CD8-positive, alpha-beta memory T cell (primary cell): ENCODE results near the gene ZNF688. TPM values are rescaled to one million over a fixed set of nuclear protein-coding genes. Genes with fewer than 3 reads are reported as not detected.
"Not testable (repeated sequence)": the region's sequence is repeated elsewhere in the genome, so short reads cannot be mapped to it uniquely, and the experiment has no call there.

Source experiments
- CTCF ChIA-PET: fragments of 350-600 bp; sonication (Branson Sonifier 250); formaldehyde crosslinking; loops from one replicate; lab custom pipeline; 2021; ENCODE audit warnings: antibody characterized with exemption; lab: Charles Lee
- POLR2A ChIA-PET: fragments of 350-600 bp; sonication (Branson Sonifier 250); formaldehyde crosslinking; loops from one replicate; lab custom pipeline; 2021; ENCODE audit warnings: antibody characterized with exemption; lab: Charles Lee
- DNase-seq, 5 donors: peaks; one replicate each; pipeline versions ENCODE4 v3.0.0 to v3.0.0-alpha.2; 2020 to 2022; ENCODE audit warnings: mixed read lengths in 1 of 5
- H3K27ac ChIP-seq: one replicate; pipeline ENCODE4 v1.7.0; 2013; ENCODE audit warnings: low read depth, mild to moderate bottlenecking, low read length, moderate library complexity
- H3K27me3 ChIP-seq: 2 replicates; pipeline ENCODE4 v1.7.0; 2013; ENCODE audit warnings: low read length, mild to moderate bottlenecking; ENCODE audit not compliant: insufficient read depth, poor library complexity, severe bottlenecking
- H3K36me3 ChIP-seq: 2 replicates; pipeline ENCODE4 v1.7.0; 2013; ENCODE audit warnings: mild to moderate bottlenecking, low read length, moderate library complexity; ENCODE audit not compliant: insufficient read depth
- H3K4me1 ChIP-seq: 2 replicates; pipeline ENCODE4 v1.7.0; 2013; ENCODE audit warnings: mild to moderate bottlenecking, low read length, moderate library complexity; ENCODE audit not compliant: insufficient read depth
- H3K4me3 ChIP-seq: 2 replicates; pipeline ENCODE4 v1.7.0; 2013; ENCODE audit warnings: mild to moderate bottlenecking, low read length
- H3K9me3 ChIP-seq: 2 replicates; pipeline ENCODE4 v1.7.0; 2013; ENCODE audit warnings: mild to moderate bottlenecking, low read length
- H3K27ac Mint-ChIP-seq, 8 donors: one replicate each; pipeline ENCODE4 v1.8.0; 2020 to 2021; ENCODE audit warnings: mixed read lengths in 8 of 8, mild to moderate bottlenecking in 6 of 8, inconsistent platforms in 3 of 8, moderate library complexity in 3 of 8
- H3K27me3 Mint-ChIP-seq, 2 donors: one replicate each; pipeline ENCODE4 v1.8.0; 2020 to 2021; ENCODE audit warnings: mixed read lengths in 2 of 2, mild to moderate bottlenecking in 1 of 2, moderate library complexity in 1 of 2
- H3K36me3 Mint-ChIP-seq, 3 donors: one replicate each; pipeline ENCODE4 v1.8.0; 2020 to 2021; ENCODE audit warnings: mixed read lengths in 3 of 3, inconsistent platforms in 1 of 3, mild to moderate bottlenecking in 1 of 3
- H3K4me1 Mint-ChIP-seq, 3 donors: one replicate each; pipeline ENCODE4 v1.8.0; 2020 to 2021; ENCODE audit warnings: mixed read lengths in 3 of 3, inconsistent platforms in 1 of 3, mild to moderate bottlenecking in 1 of 3
- H3K4me3 Mint-ChIP-seq, 7 donors: one replicate each; pipeline ENCODE4 v1.8.0; 2020 to 2021; ENCODE audit warnings: mixed read lengths in 7 of 7, mild to moderate bottlenecking in 6 of 7, moderate library complexity in 4 of 7, inconsistent platforms in 2 of 7
- H3K9me3 Mint-ChIP-seq, 5 donors: one replicate each; pipeline ENCODE4 v1.8.0; 2020 to 2022; ENCODE audit warnings: mixed read lengths in 5 of 5, mild to moderate bottlenecking in 3 of 5, moderate library complexity in 2 of 5, inconsistent platforms in 1 of 5
- polyA plus RNA-seq: library from polyadenylated mRNA; unstranded; fragments of 300-500 nt; fragmentation: Illumina TruSeq; gene quantifications from one replicate; pipeline ENCODE4 v1.2.3, GENCODE V29; 2021
- total RNA-seq, 2 experiments: library from RNA; stranded (reverse); gene quantifications; one replicate each; pipeline ENCODE4 v1.2.3, GENCODE V29; 2021

ZNF688 gene
- total and polyA plus RNA-seq, 3 experiments from 2014 or later, result 9.6 to 28.5 (median 10.8) TPM

DNA sequence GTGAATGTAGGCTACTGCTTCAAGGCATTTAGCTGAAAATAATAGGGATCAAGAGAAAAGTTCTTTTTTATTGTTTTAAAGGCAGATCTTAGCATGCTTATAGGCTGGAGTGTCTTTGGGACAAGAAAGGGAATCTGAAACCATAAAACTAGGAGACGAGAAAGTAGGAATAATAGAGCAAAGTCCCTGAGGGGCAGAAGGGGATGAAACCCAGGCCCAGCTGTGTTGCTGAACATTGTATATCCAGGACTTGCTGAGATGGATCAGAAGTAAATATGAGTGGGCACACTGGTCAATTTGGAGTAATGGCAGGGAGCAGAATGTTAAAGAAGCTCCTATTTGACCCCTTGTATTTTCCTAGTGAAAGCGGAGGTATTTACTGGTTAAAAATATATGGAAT is 29.4 kb upstream of the ZNF688 start:
- Histone ChIP-seq H3K27me3 (no peaks in the 10 kb centered on the region), H3K4me1 (no peaks in the 10 kb centered on the region), H3K27ac (no peak overlapping the region), H3K4me3 (no peak overlapping the region), H3K9me3 (no peaks in the 10 kb centered on the region), H3K36me3 (peaks cover 7% of the 10 kb centered on the region)
- CTCF ChIA-PET, result interaction anchor here (1.0 to 3.3 kb wide), 4 partner anchors 7 to 171 kb away, joined by 3 to 18 read pairs (median 4); partner anchors contain the start of gene DCTPP1
- peaks cover 0 to 3% (median 0%) of the 10 kb centered on the region in 3 donors for H3K4me1 Mint-ChIP-seq
- DNase-seq, result no peak
- peak overlapping the region in 1 of 8 donors; percentile 10 for H3K27ac Mint-ChIP-seq
- H3K36me3 Mint-ChIP-seq, result peaks cover 0 to 37% (median 6%) of the 10 kb centered on the region in 3 donors
- POLR2A ChIA-PET, result no interaction called here
- H3K27me3 Mint-ChIP-seq, result no peaks in the 10 kb centered on the region
- no peak overlapping the region for H3K4me3 Mint-ChIP-seq
- no peaks in the 10 kb centered on the region for H3K9me3 Mint-ChIP-seq

DNA sequence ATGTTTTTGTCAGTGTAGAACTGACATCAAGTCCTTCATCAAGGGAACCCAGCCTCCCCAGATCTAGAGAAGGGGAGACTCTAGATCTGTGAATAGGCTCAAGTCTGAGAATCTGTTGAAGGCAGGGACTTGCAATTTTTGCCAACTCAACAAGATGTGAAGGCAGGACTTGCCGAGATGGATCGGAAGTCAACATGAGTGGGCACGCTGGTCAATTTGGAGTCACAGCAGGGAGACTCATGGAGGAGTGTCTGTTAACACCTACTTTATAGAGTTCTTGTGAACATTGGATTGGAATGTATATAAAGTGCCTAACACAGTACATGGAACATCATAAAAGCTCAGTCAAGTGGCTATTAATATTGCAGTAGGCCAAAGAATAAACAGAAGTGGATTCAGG is 28.7 kb upstream of the ZNF688 start:
- Mint-ChIP-seq H3K4me1 (peaks cover 0 to 3% (median 0%) of the 10 kb centered on the region in 3 donors), H3K27me3 (no peaks in the 10 kb centered on the region), H3K36me3 (peaks cover 0 to 34% (median 3%) of the 10 kb centered on the region in 3 donors), H3K27ac (no peak overlapping the region), H3K4me3 (no peak overlapping the region), H3K9me3 (no peaks in the 10 kb centered on the region)
- ChIA-PET CTCF (interaction anchor here (1.0 to 3.3 kb wide), 4 partner anchors 8 to 170 kb away, joined by 3 to 18 read pairs (median 4); partner anchors contain the start of gene DCTPP1), POLR2A (interaction anchor here (0.5 kb wide), 1 partner anchor 32 kb away, joined by 3 read pairs; no protein-coding TSS in a partner anchor)
- Histone ChIP-seq H3K4me3 (no peak overlapping the region), H3K36me3 (peaks cover 7% of the 10 kb centered on the region), H3K27ac (no peak overlapping the region), H3K4me1 (no peaks in the 10 kb centered on the region), H3K9me3 (no peaks in the 10 kb centered on the region), H3K27me3 (no peaks in the 10 kb centered on the region)
- no peak for DNase-seq

DNA sequence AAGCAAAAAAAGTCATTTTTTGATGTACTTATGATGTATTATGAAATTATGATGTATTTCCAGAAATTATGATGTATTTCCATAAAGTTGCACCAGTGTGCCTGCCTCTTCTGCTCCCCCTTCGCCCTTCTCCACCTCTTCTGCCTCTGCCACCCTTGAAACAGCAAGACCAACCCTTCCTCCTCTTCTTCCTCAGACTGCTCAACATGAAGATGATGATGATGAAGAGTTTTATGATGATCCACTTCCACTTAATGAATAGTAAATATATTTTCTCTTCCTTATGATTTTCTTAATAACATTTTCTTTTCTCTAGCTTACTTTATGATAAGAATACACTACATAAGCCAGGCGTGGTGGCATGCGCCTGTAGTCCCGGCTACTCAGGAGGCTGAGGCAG is 21.4 kb upstream of the ZNF688 start:
- H3K36me3 ChIP-seq, result no peaks in the 10 kb centered on the region
- CTCF ChIA-PET, result interaction anchor here (1.2 kb wide), 1 partner anchor 163 kb away, joined by 3 read pairs; the partner anchor contains the start of gene DCTPP1
- H3K27me3 ChIP-seq, result no peaks in the 10 kb centered on the region
- Mint-ChIP-seq H3K9me3 (no peaks in the 10 kb centered on the region), H3K36me3 (no peaks in the 10 kb centered on the region), H3K27me3 (no peaks in the 10 kb centered on the region), H3K4me3 (no peak overlapping the region), H3K4me1 (peaks cover 0 to 2% (median 0%) of the 10 kb centered on the region in 3 donors), H3K27ac (no peak overlapping the region)
- no peak overlapping the region for H3K27ac ChIP-seq
- H3K4me1 ChIP-seq, result no peaks in the 10 kb centered on the region
- POLR2A ChIA-PET, result interaction anchor here (0.6 to 0.7 kb wide), 2 partner anchors 36 to 132 kb away, joined by 3 read pairs; no protein-coding TSS in a partner anchor
- no peaks in the 10 kb centered on the region for H3K9me3 ChIP-seq
- DNase-seq, result no peak
- H3K4me3 ChIP-seq, result no peak overlapping the region

DNA sequence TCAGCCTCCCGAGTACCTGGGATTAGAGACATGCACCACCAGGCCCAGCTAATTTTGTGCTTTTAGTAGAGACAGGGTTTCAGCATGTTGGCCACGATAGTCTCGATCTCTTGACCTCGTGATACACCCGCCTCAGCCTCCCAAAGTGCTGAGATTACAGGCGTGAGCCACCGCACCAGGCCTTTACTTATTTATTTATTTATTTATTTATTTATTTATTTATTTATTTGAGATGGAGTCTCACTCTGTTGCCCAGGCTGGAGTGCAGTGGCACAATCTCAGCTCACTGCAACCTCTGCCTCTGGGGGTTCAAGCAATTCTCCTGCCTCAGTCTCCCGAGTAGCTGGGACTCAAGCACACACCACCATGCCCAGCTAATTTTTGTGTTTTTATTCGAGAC is 19.4 kb upstream of the ZNF688 start:
- not testable (repeated sequence) for H3K4me3 Mint-ChIP-seq, H3K27ac Mint-ChIP-seq, H3K27ac ChIP-seq, H3K36me3 ChIP-seq, H3K36me3 Mint-ChIP-seq, H3K4me1 ChIP-seq, H3K9me3 Mint-ChIP-seq, H3K27me3 Mint-ChIP-seq, DNase-seq, H3K9me3 ChIP-seq, H3K4me3 ChIP-seq, H3K27me3 ChIP-seq
- CTCF ChIA-PET, result interaction anchor here (0.7 to 1.2 kb wide), 3 partner anchors 9 to 161 kb away, joined by 3 to 4 read pairs (median 3); partner anchors contain the start of gene DCTPP1
- POLR2A ChIA-PET, result interaction anchor here (0.6 kb wide), 1 partner anchor 169 kb away, joined by 5 read pairs; no protein-coding TSS in a partner anchor
- peaks cover 7 to 13% (median 11%) of the 10 kb centered on the region in 3 donors for H3K4me1 Mint-ChIP-seq

DNA sequence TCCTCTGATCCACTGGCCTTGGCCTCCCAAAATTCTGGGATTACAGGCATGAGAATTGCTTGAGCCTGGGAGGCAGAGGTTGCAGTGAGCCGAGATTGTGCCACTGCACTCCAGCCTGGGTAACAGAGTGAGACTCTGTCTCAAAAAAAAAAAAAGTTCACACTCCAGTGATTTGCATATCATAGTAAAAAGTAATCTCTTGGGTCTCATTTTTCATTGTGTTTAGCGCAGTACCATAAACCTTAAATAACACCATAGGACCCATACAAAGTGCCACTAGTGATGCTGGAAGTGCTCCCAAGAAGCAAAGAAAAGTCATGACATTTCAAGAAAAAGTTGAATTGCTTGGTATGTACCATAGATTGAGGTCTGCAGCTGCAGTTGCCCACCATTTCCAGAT is 18.1 kb upstream of the ZNF688 start:
- peaks cover 10% of the 10 kb centered on the region for H3K4me1 ChIP-seq
- H3K36me3 ChIP-seq, H3K27me3 ChIP-seq, CTCF ChIA-PET, H3K9me3 Mint-ChIP-seq, H3K9me3 ChIP-seq, H3K27ac Mint-ChIP-seq, DNase-seq, H3K4me3 Mint-ChIP-seq, H3K27me3 Mint-ChIP-seq, H3K36me3 Mint-ChIP-seq, H3K4me3 ChIP-seq, POLR2A ChIA-PET, H3K27ac ChIP-seq: not testable (repeated sequence)
- peaks cover 14 to 23% (median 20%) of the 10 kb centered on the region in 3 donors for H3K4me1 Mint-ChIP-seq

DNA sequence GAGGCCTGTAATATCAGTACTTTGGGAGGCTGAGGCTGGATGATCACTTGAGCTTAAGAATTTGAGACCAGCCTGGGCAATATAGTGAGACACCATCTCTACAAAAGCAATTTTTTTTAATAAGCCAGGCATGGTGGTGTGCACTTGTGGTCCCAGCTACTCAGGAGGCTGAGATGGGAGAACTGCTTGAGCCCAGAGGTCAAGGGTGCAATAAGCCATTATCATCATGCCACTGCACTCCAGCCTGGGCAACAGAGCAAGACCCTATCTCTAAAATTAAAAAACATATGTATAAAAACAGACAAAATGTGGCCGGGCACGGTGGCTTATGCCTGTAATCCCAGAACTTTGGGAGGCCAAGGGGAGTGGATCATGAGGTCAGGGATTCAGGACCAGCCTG is 17.1 kb upstream of the ZNF688 start:
- no peak overlapping the region for H3K27ac ChIP-seq
- H3K27me3 ChIP-seq, result no peaks in the 10 kb centered on the region
- Mint-ChIP-seq H3K27me3 (peaks cover 0 to 3% of the 10 kb centered on the region in 2 donors), H3K4me1 (peaks cover 19 to 28% (median 24%) of the 10 kb centered on the region in 3 donors), H3K4me3 (no peak overlapping the region), H3K36me3 (peaks cover 0 to 7% (median 0%) of the 10 kb centered on the region in 3 donors), H3K9me3 (no peaks in the 10 kb centered on the region), H3K27ac (no peak overlapping the region)
- peaks cover 12% of the 10 kb centered on the region for H3K4me1 ChIP-seq
- ChIA-PET CTCF (interaction anchor here (1.0 to 1.7 kb wide), 3 partner anchors 9 to 41 kb away, joined by 3 to 5 read pairs (median 4); partner anchors contain the start of gene ZNF688), POLR2A (interaction anchor here (0.7 kb wide), 1 partner anchor 84 kb away, joined by 10 read pairs; no protein-coding TSS in a partner anchor)
- no peaks in the 10 kb centered on the region for H3K36me3 ChIP-seq
- H3K9me3 ChIP-seq, result no peaks in the 10 kb centered on the region
- H3K4me3 ChIP-seq, result no peak overlapping the region
- DNase-seq, result no peak

DNA sequence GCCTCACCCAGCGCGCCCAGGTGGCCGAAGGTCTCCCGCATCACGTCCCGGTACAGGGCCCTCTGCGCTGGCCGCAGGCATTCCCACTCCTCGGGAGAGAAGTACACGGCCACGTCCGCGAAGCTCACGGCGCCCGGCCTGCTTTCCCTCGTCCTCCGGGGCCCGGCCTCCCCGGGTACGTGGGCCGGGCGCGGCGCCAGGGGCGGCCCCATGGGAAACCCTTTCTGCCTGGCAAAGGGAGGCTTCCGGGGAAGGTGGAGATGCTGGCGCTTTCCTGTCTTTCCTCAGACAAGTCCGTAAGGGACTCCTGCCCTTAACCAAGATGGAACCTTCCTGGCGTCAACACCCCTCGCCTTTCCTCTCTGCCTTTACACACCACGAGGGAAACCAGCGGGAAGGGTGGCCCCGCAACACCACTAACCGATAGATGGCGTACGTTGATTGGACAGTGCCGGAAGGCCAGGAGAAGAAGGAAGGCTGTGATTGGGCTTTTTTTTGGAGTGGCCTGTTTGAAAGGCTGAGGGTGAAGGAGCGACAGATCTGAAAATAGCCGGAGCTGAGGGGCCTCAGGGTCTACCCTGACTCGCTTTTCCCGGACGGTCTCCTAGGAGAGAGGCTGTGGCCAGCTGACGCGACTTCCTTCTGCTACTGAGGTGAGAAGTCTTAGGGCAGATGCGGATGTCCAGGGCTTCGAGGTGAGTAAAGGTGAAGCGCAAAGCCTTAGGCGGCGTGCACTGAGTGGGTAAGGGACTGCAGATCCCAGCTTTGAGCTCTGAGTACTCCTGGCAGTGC is 14.1 kb upstream of the ZNF688 start, which contains the start of gene ZNF785:
Gene ZNF785, minus strand, starts transcription at position 298 of the 792 bp plus-strand sequence. Its CDS starts 86 bp downstream, at position 212.
- CTCF ChIA-PET, result interaction anchor here (0.7 to 1.8 kb wide), 10 partner anchors 11 to 155 kb away, joined by 3 to 10 read pairs (median 4); partner anchors contain the start of genes DCTPP1, ZNF688 and ZNF747
- H3K27me3 Mint-ChIP-seq, result peaks cover 0 to 3% of the 10 kb centered on the region in 2 donors

More for the DNA sequence above, 14.1 kb upstream of the ZNF688 start, which contains the start of gene ZNF785:
- Histone ChIP-seq H3K36me3 (no peaks in the 10 kb centered on the region), H3K27ac (peak within 1 kb of the TSS; percentile 71), H3K27me3 (no peaks in the 10 kb centered on the region), H3K4me3 (peak within 1 kb of the TSS; percentile 95), H3K4me1 (peaks cover 12% of the 10 kb centered on the region), H3K9me3 (no peaks in the 10 kb centered on the region)
- Mint-ChIP-seq H3K9me3 (no peaks in the 10 kb centered on the region), H3K4me1 (peaks cover 24 to 32% (median 29%) of the 10 kb centered on the region in 3 donors), H3K36me3 (peaks cover 0 to 30% (median 2%) of the 10 kb centered on the region in 3 donors), H3K4me3 (peak within 1 kb of the TSS; percentile 81 to 91 (median 88)), H3K27ac (peak within 1 kb of the TSS; percentile 72 to 92 (median 90))
- POLR2A ChIA-PET, result interaction anchor here (0.6 to 3.1 kb wide), 7 partner anchors 14 to 156 kb away, joined by 3 to 20 read pairs (median 4); partner anchors contain the start of genes DCTPP1, ZNF688, ZNF689 and ZNF764
- peak; percentile 83 to 96 (median 92) for DNase-seq
